GM23338 (cell line): Measurements from ENCODE around the gene IPCEF1. TPM values are rescaled to one million over a fixed set of nuclear protein-coding genes. Genes with fewer than 3 reads are reported as not detected.

Source experiments
- ATAC-seq: fragments of 200-7000 bp; cut with Tn5 transposase; 3 replicates; pipeline ENCODE4 v1.9.1; 2020
- DNase-seq: peaks from one replicate; pipeline ENCODE4 v3.0.0-alpha.2; 2015; ENCODE audit warnings: low spot score
- H2AFZ ChIP-seq: fragments of 200-600 bp; sonication (generic); 2 replicates; pipeline ENCODE4 v1.8.0; 2016; ENCODE audit warnings: antibody characterized with exemption, mild to moderate bottlenecking, moderate library complexity
- H3F3A ChIP-seq: fragments of 200-600 bp; sonication (generic); replicated peaks from 2 replicates; pipeline ENCODE4 v1.8.0; 2017; ENCODE audit warnings: antibody characterized with exemption, mixed run types, low read depth
- H3K27ac ChIP-seq: fragments of 200-600 bp; sonication (generic); 2 replicates; pipeline ENCODE4 v1.6.1; 2016; ENCODE audit warnings: low read depth
- H3K27me3 ChIP-seq: fragments of 200-600 bp; sonication (generic); 2 replicates; pipeline ENCODE4 v1.8.0; 2016; ENCODE audit warnings: mild to moderate bottlenecking, mixed run types, moderate library complexity; ENCODE audit not compliant: insufficient read depth
- H3K36me3 ChIP-seq: fragments of 200-600 bp; sonication (generic); 2 replicates; pipeline ENCODE4 v1.8.0; 2016; ENCODE audit warnings: mild to moderate bottlenecking; ENCODE audit not compliant: insufficient read depth
- H3K4me1 ChIP-seq: fragments of 200-600 bp; sonication (generic); 2 replicates; pipeline ENCODE4 v1.8.0; 2016; ENCODE audit warnings: mild to moderate bottlenecking, moderate library complexity; ENCODE audit not compliant: insufficient read depth
- H3K4me2 ChIP-seq: fragments of 200-600 bp; sonication (generic); 2 replicates; pipeline ENCODE4 v1.7.1; 2017; ENCODE audit warnings: mixed run types
- H3K4me3 ChIP-seq: fragments of 200-600 bp; sonication (generic); 2 replicates; pipeline ENCODE4 v1.6.1; 2016; ENCODE audit warnings: mixed run types
- H3K79me2 ChIP-seq: fragments of 200-600 bp; sonication (generic); replicated peaks from 2 replicates; pipeline ENCODE4 v1.8.0; 2017; ENCODE audit warnings: mild to moderate bottlenecking; ENCODE audit not compliant: insufficient read depth
- H3K9me2 ChIP-seq: fragments of 200-600 bp; sonication (generic); 2 replicates; pipeline ENCODE4 v1.8.0; 2017; ENCODE audit not compliant: insufficient read depth
- H4K20me1 ChIP-seq: fragments of 200-600 bp; sonication (generic); replicated peaks from 2 replicates; pipeline ENCODE4 v1.8.0; 2017; ENCODE audit warnings: mild to moderate bottlenecking; ENCODE audit not compliant: insufficient read depth
- H3K27ac Mint-ChIP-seq: 2 replicates; pipeline ENCODE4 v1.8.0; 2020; ENCODE audit warnings: inconsistent platforms, mild to moderate bottlenecking, moderate library complexity, mixed read lengths
- H3K27me3 Mint-ChIP-seq: 3 replicates; pipeline ENCODE4 v1.8.0; 2022; ENCODE audit warnings: low read depth, mild to moderate bottlenecking, moderate library complexity, mixed read lengths, inconsistent platforms; ENCODE audit not compliant: insufficient read depth, poor library complexity
- H3K36me3 Mint-ChIP-seq: 3 replicates; pipeline ENCODE4 v1.8.0; 2021; ENCODE audit warnings: low read depth, mild to moderate bottlenecking, inconsistent platforms, moderate library complexity, mixed read lengths
- H3K4me1 Mint-ChIP-seq: 3 replicates; pipeline ENCODE4 v1.8.0; 2020; ENCODE audit warnings: mild to moderate bottlenecking, inconsistent platforms, mixed read lengths
- H3K4me3 Mint-ChIP-seq: 3 replicates; pipeline ENCODE4 v1.8.0; 2021; ENCODE audit warnings: moderate library complexity, mild to moderate bottlenecking, inconsistent platforms, mixed read lengths
- H3K9me3 Mint-ChIP-seq: 3 replicates; pipeline ENCODE4 v1.8.0; 2020; ENCODE audit warnings: moderate library complexity, mild to moderate bottlenecking, inconsistent platforms, mixed read lengths
- CREB1 ChIP-seq: fragments of 250-450 bp; sonication (Bioruptor Pico); IDR thresholded peaks from 2 replicates; pipeline ENCODE4 v1.5.0; 2020; ENCODE audit warnings: low read depth, mild to moderate bottlenecking, moderate library complexity
- EZH2 ChIP-seq: fragments of 200-600 bp; sonication (generic); IDR thresholded peaks from one replicate; pipeline ENCODE4 v1.8.0; 2017; ENCODE audit warnings: antibody characterized with exemption, mild to moderate bottlenecking, low read depth; ENCODE audit not compliant: unreplicated experiment
- EZH2phosphoT487 ChIP-seq: fragments of 200-600 bp; sonication (generic); IDR thresholded peaks from one replicate; pipeline ENCODE4 v1.8.1; 2018; ENCODE audit warnings: antibody characterized with exemption; ENCODE audit not compliant: unreplicated experiment
- JUNB ChIP-seq: IDR thresholded peaks from one replicate; pipeline ENCODE4 v1.6.1; 2016; ENCODE audit warnings: antibody characterized with exemption; ENCODE audit not compliant: unreplicated experiment
- NANOG ChIP-seq: IDR thresholded peaks from 2 replicates; pipeline ENCODE4 v1.6.1; 2016; ENCODE audit warnings: antibody characterized with exemption, borderline replicate concordance
- POLR2AphosphoS5 ChIP-seq: IDR thresholded peaks from 2 replicates; pipeline ENCODE4 v1.6.1; 2016; ENCODE audit warnings: antibody characterized with exemption, low read depth
- STAT1 ChIP-seq: IDR thresholded peaks from one replicate; pipeline ENCODE4 v1.6.1; 2016; ENCODE audit warnings: antibody characterized with exemption; ENCODE audit not compliant: unreplicated experiment
- ZNF114 ChIP-seq: fragments of 250-450 bp; sonication (Bioruptor Pico); IDR thresholded peaks from 2 replicates; pipeline ENCODE4 v1.5.0; 2020; ENCODE audit warnings: mild to moderate bottlenecking, moderate library complexity
- ZNF331 ChIP-seq: fragments of 250-450 bp; sonication (Bioruptor Pico); IDR thresholded peaks from 2 replicates; pipeline ENCODE4 v1.5.0; 2020; ENCODE audit warnings: low read depth, mild to moderate bottlenecking, moderate library complexity
- polyA plus RNA-seq: library from polyadenylated mRNA; unstranded; fragments of >200 nt; fragmentation: Nextera tagmentation; extraction: Ambion mirVana; gene quantifications from 2 replicates; pipeline ENCODE4 v1.2.1, GENCODE V29; 2016
- total RNA-seq: library from RNA; depleted of rRNA; stranded (reverse); fragments of >200 nt; shearing (Covaris generic); gene quantifications from 2 replicates; pipeline ENCODE4 v1.2.3, GENCODE V29; 2014
- TF ChIP-seq, protein P1 (sequence below), 2 experiments: fragments of 200-600 bp in 1 of 2; sonication (generic) in 1 of 2; conservative IDR thresholded peaks; 2 replicates each; pipeline versions ENCODE4 v1.5.1 to v1.6.1; 2016 to 2017; ENCODE audit warnings: antibody characterized with exemption in 2 of 2, low read depth in 2 of 2, mild to moderate bottlenecking in 2 of 2, moderate library complexity in 1 of 2
- TF ChIP-seq, protein P2 (sequence below): fragments of 250-450 bp; sonication (Bioruptor Pico); IDR thresholded peaks from 2 replicates; pipeline ENCODE4 v1.5.0; 2020; ENCODE audit warnings: mild to moderate bottlenecking, moderate library complexity
- TF ChIP-seq, protein P3 (sequence below): IDR thresholded peaks from one replicate; pipeline ENCODE4 v1.6.1; 2018; ENCODE audit warnings: antibody characterized with exemption; ENCODE audit not compliant: unreplicated experiment

Gene IPCEF1
- total and polyA plus RNA-seq, 2 experiments from 2014 or later, result 0.15 to 1.8 TPM

DNA sequence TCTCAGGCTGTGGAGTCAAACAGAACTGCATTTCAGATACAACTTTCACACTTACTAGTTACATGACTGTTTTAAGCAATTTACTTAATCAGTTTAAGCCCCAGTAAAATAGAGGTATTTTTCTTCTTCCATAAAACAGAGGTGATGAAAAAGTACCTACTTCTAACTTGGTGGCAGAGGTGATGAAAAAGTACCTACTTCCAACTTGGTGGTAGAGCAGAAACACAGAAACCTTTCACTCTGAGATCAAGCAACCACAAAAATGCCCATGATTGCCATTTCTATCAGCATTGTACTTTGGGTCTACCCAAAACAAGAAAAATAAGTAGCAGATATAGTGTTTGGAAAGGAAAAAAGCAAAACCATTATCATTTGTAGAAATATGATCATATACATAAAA, 168.9 kb downstream of the IPCEF1 start (continued):
- TF ChIP-seq ZNF331 (CRISPR knock-in tag), result no peak
- TF ChIP-seq, protein P1, sequence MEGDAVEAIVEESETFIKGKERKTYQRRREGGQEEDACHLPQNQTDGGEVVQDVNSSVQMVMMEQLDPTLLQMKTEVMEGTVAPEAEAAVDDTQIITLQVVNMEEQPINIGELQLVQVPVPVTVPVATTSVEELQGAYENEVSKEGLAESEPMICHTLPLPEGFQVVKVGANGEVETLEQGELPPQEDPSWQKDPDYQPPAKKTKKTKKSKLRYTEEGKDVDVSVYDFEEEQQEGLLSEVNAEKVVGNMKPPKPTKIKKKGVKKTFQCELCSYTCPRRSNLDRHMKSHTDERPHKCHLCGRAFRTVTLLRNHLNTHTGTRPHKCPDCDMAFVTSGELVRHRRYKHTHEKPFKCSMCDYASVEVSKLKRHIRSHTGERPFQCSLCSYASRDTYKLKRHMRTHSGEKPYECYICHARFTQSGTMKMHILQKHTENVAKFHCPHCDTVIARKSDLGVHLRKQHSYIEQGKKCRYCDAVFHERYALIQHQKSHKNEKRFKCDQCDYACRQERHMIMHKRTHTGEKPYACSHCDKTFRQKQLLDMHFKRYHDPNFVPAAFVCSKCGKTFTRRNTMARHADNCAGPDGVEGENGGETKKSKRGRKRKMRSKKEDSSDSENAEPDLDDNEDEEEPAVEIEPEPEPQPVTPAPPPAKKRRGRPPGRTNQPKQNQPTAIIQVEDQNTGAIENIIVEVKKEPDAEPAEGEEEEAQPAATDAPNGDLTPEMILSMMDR (conservative IDR thresholded peaks at IDR 0.05; ENCODE audit: low read depth in 2 of 2), result no peak
- no peak for TF ChIP-seq CREB1 (CRISPR knock-in tag)

DNA sequence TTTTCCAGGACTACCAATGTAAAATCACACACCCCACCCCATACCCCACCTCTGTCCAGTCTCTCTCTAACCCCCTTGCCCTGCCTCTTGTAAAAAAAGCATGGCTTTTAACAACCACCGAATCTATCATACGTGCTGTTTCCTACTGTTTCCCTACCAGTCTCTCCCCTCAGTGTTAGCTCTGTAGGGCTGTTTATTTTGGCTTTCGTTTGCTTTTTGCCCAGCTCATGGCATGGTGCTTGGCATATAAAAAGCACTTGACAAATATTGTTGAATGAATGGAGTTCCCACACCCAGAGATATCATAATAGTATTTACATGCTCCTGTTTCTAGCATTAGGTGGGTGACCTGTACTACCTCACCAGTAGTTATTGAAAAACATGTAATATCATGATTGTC, 169.4 kb downstream of the IPCEF1 start:
- Mint-ChIP-seq H3K4me1 (no peaks in the 10 kb centered on the region), H3K36me3 (no peaks in the 10 kb centered on the region), H3K9me3 (no peaks in the 10 kb centered on the region; the same call in 2 of the 3 replicates), H3K27ac (no peak overlapping the region), H3K4me3 (no peak overlapping the region), H3K27me3 (no peaks in the 10 kb centered on the region)
- Histone ChIP-seq H3K79me2 (no peaks in the 10 kb centered on the region), H3K27me3 (no peaks in the 10 kb centered on the region), H3F3A (no peaks in the 10 kb centered on the region), H3K4me1 (no peaks in the 10 kb centered on the region), H3K4me3 (no peak overlapping the region), H3K27ac (no peak overlapping the region), H3K9me2 (0 out of 2 replicates have a peak, but pooled peaks cover 3% of the 10 kb centered on the region), H3K36me3 (no peaks in the 10 kb centered on the region), H4K20me1 (no peaks in the 10 kb centered on the region), H2AFZ (no peak overlapping the region), H3K4me2 (no peak overlapping the region)
- no peak for DNase-seq
- ATAC-seq, result no peak
- TF ChIP-seq EZH2phosphoT487, result no peak
- no peak for TF ChIP-seq NANOG
- no peak for TF ChIP-seq EZH2
- TF ChIP-seq STAT1, result no peak
- TF ChIP-seq, protein P2, sequence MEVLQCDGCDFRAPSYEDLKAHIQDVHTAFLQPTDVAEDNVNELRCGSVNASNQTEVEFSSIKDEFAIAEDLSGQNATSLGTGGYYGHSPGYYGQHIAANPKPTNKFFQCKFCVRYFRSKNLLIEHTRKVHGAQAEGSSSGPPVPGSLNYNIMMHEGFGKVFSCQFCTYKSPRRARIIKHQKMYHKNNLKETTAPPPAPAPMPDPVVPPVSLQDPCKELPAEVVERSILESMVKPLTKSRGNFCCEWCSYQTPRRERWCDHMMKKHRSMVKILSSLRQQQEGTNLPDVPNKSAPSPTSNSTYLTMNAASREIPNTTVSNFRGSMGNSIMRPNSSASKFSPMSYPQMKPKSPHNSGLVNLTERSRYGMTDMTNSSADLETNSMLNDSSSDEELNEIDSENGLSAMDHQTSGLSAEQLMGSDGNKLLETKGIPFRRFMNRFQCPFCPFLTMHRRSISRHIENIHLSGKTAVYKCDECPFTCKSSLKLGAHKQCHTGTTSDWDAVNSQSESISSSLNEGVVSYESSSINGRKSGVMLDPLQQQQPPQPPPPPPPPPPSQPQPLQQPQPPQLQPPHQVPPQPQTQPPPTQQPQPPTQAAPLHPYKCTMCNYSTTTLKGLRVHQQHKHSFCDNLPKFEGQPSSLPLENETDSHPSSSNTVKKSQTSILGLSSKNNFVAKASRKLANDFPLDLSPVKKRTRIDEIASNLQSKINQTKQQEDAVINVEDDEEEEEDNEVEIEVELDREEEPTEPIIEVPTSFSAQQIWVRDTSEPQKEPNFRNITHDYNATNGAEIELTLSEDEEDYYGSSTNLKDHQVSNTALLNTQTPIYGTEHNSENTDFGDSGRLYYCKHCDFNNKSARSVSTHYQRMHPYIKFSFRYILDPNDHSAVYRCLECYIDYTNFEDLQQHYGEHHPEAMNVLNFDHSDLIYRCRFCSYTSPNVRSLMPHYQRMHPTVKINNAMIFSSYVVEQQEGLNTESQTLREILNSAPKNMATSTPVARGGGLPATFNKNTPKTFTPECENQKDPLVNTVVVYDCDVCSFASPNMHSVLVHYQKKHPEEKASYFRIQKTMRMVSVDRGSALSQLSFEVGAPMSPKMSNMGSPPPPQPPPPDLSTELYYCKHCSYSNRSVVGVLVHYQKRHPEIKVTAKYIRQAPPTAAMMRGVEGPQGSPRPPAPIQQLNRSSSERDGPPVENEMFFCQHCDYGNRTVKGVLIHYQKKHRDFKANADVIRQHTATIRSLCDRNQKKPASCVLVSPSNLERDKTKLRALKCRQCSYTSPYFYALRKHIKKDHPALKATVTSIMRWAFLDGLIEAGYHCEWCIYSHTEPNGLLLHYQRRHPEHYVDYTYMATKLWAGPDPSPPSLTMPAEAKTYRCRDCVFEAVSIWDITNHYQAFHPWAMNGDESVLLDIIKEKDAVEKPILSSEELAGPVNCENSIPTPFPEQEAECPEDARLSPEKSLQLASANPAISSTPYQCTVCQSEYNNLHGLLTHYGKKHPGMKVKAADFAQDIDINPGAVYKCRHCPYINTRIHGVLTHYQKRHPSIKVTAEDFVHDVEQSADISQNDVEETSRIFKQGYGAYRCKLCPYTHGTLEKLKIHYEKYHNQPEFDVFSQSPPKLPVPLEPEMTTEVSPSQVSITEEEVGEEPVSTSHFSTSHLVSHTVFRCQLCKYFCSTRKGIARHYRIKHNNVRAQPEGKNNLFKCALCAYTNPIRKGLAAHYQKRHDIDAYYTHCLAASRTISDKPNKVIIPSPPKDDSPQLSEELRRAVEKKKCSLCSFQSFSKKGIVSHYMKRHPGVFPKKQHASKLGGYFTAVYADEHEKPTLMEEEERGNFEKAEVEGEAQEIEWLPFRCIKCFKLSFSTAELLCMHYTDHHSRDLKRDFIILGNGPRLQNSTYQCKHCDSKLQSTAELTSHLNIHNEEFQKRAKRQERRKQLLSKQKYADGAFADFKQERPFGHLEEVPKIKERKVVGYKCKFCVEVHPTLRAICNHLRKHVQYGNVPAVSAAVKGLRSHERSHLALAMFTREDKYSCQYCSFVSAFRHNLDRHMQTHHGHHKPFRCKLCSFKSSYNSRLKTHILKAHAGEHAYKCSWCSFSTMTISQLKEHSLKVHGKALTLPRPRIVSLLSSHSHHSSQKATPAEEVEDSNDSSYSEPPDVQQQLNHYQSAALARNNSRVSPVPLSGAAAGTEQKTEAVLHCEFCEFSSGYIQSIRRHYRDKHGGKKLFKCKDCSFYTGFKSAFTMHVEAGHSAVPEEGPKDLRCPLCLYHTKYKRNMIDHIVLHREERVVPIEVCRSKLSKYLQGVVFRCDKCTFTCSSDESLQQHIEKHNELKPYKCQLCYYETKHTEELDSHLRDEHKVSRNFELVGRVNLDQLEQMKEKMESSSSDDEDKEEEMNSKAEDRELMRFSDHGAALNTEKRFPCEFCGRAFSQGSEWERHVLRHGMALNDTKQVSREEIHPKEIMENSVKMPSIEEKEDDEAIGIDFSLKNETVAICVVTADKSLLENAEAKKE (CRISPR knock-in tag), result no peak
- TF ChIP-seq ZNF114, result no peak
- no peak for TF ChIP-seq CREB1 (CRISPR knock-in tag)
- no peak for TF ChIP-seq ZNF331 (CRISPR knock-in tag)
- TF ChIP-seq JUNB, result no peak
- TF ChIP-seq, protein P3, sequence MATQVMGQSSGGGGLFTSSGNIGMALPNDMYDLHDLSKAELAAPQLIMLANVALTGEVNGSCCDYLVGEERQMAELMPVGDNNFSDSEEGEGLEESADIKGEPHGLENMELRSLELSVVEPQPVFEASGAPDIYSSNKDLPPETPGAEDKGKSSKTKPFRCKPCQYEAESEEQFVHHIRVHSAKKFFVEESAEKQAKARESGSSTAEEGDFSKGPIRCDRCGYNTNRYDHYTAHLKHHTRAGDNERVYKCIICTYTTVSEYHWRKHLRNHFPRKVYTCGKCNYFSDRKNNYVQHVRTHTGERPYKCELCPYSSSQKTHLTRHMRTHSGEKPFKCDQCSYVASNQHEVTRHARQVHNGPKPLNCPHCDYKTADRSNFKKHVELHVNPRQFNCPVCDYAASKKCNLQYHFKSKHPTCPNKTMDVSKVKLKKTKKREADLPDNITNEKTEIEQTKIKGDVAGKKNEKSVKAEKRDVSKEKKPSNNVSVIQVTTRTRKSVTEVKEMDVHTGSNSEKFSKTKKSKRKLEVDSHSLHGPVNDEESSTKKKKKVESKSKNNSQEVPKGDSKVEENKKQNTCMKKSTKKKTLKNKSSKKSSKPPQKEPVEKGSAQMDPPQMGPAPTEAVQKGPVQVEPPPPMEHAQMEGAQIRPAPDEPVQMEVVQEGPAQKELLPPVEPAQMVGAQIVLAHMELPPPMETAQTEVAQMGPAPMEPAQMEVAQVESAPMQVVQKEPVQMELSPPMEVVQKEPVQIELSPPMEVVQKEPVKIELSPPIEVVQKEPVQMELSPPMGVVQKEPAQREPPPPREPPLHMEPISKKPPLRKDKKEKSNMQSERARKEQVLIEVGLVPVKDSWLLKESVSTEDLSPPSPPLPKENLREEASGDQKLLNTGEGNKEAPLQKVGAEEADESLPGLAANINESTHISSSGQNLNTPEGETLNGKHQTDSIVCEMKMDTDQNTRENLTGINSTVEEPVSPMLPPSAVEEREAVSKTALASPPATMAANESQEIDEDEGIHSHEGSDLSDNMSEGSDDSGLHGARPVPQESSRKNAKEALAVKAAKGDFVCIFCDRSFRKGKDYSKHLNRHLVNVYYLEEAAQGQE, result no peak
- TF ChIP-seq, protein P1 (conservative IDR thresholded peaks at IDR 0.05; ENCODE audit: low read depth in 2 of 2), result no peak
- TF ChIP-seq POLR2AphosphoS5, result no peak
